ENCODE measurements around the gene FGF14.

DNA sequence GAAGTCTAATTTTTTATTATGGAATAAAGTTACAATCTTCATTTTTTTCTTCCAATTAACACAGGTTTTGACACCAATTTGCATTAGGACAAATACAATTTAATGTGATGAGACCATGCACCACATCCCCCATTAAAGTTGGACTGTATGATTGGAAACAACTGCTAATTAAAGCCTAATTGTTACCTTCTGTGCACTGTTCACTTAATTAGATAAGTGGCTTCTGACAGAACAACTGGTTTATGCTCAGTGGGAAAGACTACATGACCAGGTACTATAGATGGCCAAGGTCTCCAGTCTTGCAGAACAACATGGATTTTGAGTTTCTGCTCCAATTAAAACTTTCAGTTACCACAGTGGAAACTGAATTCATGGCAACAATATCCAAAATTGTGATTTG is 198.1 kb downstream of the FGF14 start:
- no peak for TF ChIP-seq POLR2A (IDR thresholded peaks at IDR 0.05; ENCODE audit: low read depth, low read length)
- TF ChIP-seq, protein P1, sequence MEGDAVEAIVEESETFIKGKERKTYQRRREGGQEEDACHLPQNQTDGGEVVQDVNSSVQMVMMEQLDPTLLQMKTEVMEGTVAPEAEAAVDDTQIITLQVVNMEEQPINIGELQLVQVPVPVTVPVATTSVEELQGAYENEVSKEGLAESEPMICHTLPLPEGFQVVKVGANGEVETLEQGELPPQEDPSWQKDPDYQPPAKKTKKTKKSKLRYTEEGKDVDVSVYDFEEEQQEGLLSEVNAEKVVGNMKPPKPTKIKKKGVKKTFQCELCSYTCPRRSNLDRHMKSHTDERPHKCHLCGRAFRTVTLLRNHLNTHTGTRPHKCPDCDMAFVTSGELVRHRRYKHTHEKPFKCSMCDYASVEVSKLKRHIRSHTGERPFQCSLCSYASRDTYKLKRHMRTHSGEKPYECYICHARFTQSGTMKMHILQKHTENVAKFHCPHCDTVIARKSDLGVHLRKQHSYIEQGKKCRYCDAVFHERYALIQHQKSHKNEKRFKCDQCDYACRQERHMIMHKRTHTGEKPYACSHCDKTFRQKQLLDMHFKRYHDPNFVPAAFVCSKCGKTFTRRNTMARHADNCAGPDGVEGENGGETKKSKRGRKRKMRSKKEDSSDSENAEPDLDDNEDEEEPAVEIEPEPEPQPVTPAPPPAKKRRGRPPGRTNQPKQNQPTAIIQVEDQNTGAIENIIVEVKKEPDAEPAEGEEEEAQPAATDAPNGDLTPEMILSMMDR (IDR thresholded peaks at IDR 0.05; ENCODE audit: extremely low read depth in 1 of 2, insufficient read depth in 1 of 2, low read depth in 1 of 2, low read length in 2 of 2): no peak
